GM19238 (cell line): ENCODE results near the gene CPT1B.

Experiments
- DNase-seq: peaks from one replicate; pipeline ENCODE4 v3.0.0; 2011; ENCODE audit warnings: low spot score; ENCODE audit not compliant: insufficient read length

The CPT1B gene

DNA sequence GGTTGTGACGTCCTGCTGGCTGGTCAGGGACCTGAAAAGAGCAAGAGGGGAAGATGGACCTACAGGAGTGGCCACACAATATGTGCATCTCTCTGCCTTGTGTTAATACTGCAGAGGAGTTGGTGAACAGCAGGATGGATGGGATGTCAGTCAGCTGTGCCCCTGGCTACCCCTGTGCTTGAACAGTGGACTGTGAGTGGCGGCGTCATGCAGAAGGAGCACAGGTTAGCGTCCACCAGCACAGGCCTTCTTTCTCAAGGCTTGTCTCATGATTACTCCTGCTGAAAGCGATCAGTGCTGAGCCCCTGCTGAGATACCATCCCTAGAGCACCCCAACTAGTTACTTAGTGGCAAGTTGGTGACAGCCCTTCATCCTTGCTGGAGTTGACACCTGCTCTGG is 8.2 kb upstream of the CPT1B start:
- DNase-seq = no peak

DNA sequence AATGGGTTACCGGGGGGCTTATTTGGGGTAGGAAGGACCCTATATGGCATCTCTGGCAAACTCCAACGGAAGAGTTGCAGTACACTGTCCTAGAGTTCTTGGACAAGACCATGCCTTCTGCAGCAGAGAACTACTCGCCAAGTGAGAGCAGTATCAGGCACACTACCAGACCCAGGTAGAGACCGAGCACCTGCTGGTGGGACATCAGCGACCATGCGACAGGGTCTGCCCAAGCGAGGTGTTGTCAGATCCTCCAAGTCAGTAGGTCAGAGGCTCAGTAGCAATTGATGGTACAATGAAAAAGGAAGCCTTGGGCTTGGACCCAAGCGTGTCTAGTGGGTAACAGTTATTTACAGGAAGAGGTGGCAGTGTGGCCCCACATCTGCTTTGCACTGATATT is 7.6 kb upstream of the CPT1B start:
- no peak for DNase-seq

DNA sequence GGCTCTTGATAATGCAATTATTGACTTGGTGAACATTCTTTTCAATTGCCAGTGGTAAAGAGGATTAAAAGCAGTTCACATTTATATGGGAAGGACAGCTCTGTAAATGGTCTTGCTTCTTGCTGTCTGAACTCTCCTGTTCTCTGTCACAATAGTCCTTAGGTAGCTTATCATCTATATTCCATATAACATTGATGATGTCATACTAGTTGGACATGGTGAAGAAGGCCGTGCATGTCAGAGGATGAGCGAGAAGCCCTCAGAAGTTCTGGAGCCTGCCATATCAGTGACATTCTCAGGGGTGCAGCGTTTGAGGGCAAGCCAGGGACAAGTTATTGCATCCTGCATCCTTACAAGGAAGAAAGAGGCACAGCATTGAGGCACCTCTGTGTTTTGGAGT is 7.0 kb upstream of the CPT1B start:
- DNase-seq = no peak

DNA sequence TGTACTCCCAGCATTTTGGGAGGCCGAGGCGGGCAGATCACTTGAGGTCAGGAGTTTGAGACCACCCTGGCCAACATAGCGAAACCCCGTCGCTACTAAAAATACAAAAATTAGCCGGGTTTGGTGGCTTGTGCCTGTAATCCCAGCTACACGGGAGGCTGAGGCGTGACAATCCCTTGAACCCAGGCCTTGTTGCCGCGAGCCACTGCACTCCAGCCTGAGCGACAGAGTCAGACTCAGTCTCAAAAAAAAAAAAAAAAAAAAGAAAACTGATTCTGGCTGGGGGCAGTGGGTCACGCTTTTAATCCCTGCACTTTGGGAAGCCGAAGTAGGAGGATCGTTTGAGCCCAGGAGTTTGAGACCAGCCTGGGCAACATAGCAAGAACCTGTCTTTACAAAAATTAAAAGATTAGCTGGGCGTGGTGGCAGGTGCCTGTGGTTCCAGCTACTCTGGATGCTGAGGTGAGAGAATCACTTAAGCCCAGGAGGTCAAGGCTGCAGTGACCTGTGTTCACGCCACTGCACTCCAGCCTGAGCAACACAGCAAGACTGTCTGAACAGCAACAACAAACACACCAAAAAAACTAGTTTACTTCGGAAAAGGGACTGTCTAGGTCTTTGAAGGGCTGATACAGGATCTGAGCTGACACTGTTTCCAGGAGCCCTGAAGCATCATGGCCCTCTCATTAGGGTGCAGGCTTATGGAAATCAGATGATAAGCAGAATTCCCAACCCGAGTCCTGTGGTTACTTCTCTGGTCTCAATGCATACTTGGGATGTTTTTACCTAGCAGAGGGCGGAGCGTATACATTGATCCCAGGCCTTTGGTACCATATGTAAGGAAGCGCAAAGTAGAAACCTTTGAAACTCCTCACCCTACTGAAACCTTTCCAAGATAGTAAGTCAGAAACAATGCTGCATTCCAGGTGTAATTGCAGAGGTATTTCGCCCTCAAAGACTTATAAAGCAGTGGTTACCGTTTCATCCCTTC is 6.2 kb upstream of the CPT1B start:
- DNase-seq = no peak

DNA sequence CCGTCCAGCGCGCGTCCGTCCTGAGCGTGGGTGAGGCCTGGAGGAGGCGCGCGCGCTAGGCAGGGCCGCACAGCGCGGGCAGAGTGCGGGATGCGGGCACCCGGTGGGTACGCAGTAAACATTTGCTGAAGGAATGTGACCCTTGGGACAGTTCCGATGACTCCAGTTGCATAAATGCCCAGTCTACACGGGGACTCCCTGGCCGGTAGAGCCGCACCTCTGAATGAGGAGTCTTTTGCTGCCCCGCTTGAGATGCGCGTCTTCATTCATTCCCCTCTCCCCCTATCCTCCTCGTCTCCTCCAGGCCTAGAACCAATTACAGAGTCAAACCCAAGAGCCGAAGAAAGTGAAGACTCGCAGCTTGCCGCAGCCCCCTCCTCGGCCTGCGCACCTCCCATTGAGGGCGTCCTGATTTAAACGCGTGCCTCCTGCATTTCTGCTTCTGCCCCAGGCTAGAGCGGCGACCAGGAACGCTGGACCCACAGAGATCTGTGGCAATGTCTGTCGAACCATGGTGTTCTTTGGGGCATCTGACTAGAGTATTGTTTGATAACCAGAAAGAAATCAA is 5.2 kb upstream of the CPT1B start:
- no peak for DNase-seq

DNA sequence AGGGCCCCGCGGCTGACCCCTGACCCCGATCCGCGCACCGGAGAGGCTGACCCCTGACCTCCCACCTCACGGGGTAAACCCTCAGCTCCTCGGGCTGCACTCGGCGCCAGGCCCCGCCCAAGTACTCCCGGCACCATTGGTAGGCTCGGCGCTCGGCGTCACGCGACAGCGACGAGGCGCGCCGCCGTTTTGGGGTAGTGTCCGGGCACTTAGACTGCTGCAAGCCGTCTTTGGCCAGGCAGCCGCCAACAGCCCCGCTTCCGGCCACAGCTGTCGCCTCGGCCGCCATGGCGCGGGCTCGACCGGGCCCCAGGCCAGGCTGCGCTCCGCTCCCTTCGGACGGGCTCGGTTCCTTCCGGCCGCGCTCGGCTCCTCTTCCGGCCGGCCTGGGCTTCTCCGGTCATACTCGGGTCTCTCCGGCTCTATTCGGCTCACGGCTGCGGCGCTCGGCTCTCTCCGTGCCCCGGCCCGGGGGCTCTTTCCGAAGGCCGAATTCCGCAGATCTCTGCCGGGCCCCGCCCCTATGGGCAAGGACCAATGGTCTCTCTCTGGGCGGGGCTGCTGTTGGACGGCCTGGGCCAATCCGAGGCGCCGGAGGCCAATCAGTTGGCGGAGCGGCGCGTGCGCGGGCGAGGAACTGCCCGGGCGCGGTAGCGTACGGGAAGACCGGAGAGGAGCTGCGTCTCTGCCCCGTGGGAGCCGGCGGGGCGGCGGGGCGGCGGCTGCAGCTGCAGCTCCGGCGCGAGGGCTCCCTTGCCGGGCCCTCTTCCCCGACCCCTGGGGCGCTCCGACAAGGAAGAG is 4.5 kb upstream of the CPT1B start, which contains the start of gene CHKB:
TSS of gene CHKB (minus strand) at position 357 of the 801 bp plus-strand sequence. CDS start at position 289, 68 bp downstream.
- peak; percentile 99 for DNase-seq

DNA sequence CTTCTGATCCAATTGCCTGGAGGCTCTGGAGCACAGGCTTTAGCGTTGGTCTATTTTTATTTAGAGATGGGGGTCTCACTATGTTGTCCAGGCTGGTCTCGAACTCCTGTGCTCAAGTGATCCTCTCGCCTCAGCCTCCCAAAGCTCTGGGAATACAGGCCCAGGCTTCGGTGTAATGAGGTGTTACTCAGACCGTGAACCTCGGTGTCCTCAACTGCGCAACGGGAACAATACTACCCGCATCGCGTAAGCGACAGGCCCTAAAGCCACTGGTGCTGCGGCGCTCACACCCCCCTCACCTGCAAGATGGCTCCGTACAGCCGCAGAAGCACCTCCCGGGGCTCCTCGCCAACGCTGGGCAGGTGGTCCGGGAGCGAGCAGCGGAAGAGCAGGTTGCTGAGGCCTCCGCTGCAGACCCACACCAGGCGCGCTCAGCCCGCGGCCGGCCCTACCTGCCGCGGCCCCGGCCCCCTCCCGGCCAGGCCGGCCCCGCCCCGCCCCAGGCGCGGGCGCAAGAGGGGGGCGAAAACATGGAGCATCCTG is 3.8 kb upstream of the CPT1B start:
- DNase-seq = no peak

DNA sequence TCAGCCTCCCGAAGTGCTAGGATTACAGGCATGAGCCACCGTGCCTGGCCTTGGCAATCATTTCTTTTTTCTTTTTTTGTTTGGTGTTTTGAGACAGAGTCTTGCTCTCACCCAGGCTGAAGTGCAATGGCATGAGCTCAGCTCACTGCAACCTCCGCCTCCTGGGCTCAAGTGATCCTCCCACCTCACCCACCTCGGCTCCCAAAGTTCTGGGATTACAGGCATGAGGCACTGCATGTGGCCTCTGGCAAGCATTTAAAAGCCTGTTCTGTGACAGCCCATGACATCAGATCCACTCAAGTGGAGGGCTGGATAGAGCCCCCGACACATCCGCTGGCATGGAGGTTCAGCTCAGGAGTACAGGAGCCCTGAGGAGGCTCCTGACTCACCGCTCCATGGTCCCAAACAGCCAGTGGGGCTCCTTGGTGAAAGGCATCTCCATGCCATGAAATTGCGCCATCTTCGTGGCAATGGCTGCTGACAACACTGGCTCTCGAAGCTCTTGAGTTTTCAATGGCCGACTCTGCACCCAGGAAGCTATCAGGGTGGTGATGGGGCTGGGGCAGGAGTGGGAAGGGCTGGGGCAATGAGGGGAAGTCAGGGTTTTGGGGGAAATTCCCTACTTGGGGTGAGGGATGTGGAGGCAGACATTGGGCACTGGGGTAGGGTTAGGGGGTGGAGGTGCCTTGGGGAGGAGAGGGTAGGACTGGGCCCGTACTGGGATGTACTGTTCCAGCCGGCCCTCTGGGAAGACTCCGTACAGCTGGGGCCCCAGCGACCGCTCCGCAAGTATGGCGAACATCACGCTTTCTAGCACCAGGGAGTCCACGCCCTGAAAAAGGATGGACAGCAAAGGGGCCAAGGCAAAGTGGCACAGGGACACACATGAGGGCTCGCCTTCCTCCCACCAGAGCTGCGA is 3.1 kb upstream of the CPT1B start:
- DNase-seq = no peak

DNA sequence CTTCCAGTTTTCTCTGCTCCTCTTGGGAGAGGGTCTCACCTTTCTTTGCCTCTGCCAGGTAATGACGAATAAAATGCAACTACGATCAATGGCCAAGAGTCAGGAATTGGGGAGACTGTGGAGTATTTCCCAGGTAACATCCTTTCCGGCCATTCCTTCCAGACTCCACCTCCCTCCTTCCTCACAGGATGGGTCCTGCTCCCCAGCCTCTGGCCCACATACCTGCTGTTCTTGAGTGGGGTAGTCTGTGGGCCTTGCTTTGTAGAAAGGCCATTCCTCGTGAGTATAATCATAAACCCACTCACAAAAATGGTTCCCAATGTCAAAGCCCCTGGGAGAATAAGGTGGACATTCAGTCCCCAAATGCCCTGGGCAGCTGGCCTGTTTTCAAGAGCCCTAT is 1.5 kb upstream of the CPT1B start:
- no peak for DNase-seq

DNA sequence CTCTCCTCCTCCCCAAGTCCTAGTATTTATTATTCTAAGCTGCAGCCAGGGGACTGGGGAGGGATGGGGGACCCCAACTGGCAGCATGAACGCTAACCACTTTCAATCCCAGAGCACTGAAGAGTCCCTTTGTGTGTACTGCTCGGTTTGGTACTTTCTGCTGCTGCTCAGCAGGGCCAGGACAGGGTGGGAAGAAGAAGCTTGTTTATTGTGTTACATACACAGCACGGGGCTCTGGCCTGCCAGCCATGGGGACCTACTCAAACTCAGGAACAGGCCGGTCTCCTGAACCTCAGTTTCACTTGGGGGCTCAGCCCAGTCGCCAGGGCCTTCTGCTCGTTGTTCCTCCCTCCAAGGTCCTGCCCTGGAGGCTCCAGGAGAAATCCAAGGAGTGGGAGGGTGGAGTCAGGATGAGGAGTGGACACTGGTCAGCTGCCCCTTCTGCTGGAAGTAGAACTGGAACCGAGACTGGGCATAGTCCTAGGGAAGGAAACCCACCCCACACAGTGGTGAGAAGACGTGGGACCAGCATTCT is 616 bp upstream of the CPT1B start:
- no peak for DNase-seq

DNA sequence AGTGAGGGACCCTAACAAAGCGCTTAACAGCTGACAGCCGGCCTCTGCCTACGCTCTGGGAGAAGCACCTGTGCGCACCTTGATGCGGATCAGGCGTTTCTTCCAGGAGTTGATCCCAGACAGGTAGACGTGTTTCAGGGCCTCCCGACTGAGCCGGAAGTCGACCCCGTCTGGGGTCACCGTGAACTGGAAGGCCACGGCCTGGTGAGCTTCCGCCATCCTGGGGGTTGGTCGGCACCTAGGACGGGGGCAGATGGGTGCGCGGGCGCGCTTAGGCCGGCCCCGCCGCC is 585 bp downstream of the CPT1B start:
- DNase-seq = no peak

DNA sequence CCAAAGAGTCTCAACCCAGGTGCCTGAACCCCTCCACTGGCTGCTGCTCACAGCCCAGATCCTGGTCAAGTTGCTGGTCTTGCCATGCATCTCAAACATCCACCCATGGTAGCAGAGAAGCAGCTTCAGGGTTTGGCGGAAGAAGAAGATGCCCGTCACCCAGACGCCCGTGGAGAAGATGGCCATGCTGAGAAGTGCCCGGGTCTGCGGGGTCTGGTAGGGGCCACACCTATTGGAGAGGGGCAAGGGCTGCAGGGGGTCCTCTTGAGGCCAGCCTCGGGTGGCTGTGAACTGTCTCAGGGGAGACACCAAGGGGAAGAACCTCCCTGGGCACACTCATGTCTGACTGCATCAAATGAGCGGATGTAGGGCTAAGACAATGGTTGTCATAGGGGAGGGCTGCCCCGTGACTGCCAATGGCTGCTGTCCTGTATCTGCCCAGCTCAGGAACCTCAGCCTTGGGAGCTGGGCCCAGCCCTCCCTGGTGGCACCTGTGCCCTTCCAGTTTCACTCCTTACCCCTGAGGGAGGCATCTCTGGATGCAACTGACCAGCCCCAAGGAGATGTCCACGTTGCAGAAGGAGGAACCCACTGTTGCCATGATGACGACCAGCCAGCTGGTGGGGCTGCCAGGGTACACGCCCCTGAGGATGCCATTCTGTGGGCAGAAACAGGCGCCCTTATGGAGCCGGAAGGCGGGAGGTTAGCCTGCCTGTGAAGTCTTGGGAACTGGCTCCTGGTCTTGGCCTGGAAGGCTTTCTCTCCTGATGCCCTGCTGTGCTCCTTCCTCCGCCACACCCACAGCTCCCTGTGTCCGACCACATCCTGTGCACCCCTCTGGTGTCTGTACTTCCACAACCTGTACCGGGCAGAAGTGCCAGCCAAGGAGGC is 1.2 kb downstream of the CPT1B start:
- DNase-seq = no peak

DNA sequence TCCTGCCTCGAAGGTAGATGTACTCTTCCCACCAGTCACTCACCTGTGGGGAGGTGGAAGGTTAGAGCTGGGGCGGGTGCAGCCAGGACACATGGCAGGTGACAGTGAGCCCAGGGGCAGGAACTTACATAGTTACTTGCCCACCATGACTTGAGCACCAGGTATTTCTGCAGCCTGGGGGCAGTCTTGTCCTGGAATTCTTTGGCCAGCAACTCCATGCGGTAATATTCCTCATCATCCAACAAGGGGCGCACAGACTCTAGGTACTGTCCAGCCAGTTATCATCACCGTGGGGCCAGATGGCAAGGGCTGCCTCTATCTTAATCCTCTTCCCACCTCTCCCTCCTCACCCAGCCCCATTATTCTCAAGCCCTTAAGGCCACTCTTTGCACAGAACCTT is 2.2 kb downstream of the CPT1B start:
- DNase-seq = no peak

DNA sequence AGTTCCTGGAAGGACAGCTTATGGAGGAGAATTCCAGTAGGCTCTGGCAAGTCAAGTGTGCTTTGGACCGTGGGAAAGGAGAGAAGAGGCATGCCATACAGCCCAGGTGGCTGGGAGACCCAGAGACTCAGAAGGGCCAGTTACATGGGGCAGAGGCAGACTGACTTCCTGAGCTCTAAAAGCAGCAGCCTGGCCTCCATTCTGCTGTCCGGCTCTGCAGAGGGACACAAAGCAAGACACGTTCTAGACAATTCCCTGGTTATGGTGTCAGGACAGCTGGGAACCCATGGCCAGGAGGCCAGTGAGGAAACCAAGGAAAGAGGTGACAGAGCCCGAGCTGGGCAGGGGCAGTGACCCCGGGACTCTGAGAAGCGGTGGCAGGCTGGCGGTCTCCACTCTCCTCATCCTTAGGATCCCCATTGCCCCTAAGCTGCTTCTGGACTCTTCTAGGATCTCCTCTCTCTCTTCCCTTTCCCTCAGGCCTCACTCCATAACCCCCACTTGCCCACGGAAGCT is 2.7 kb downstream of the CPT1B start:
- no peak for DNase-seq

DNA sequence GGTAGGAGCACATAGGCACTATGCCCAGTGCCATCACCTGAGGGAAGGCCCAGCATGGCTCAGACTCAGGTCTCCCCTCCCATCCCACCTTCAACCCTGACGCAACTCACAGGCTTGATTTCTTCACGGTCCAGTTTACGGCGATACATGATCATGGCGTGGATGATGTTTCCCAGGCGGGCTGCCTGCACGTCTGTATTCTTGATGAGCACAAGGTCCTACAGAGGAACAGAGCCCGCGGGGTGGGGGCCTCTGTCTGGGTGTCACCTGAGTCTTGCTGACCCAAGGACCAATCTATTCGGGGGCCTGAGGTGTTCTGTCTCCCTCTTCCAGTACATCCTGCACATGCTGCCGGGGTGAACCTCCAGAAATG is 3.9 kb downstream of the CPT1B start:
- DNase-seq = no peak

DNA sequence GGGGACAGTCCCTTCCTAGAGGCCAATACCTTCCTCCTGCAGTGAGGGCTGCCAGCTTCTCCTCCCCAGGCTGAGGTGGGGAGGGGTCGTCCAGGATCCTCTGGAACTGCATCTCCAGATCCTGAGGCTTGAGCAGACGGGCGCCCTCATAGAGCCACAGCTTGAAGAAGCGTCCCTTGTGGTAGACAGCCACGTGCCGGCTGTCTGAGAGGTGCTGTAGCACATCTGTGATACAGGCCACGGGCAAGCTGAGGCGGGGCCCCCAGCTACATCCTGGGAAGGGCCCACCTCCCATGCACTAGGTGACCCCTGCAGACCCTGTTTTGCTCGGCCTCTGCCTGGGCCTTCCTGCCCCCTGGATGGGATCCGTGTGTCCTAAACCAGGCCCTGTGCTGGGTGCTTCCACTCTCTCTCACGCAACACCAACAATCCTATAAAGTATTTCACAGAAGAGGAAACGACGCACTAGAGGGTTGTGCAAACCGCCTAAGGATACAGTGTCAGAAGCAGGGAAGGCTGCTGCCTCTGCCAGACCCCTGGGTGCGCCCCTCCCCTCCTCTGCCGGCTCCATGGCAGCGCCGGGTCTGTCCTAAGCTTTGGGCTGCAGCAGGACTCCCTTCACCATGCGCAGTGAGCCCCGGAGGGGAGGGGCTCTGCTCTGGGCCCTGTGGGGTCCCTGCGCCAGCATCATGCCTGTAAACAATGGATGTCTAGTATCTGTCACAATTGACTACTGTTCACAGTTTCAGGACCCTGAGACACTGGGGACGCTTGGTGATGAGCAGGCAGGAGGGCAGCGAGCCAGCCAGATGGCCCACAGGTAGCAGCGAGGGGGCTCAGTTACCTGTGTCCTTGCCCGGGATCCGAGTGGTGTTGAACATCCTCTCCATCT is 4.5 kb downstream of the CPT1B start:
- no peak for DNase-seq

DNA sequence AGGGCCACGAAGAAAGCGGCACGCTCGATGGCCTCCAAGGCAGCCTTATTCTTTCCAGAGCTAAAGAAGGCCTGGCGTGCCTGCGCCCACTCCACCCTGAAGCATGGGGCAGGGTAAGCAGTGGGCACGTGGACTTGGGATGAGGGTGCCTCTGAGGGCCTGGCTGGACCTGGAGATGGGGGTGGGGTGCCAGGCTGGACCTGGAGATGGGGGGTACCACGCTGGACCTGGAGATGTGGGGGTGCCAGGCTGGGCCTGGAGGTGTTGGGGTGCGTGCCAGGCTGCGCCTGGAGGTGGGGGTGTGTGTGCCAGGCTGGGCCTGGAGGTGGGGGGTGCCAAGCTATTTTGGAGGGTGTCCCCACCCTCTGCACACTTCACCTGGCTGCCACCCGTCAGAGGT is 5.3 kb downstream of the CPT1B start:
- no peak for DNase-seq
